ENCODE measurements around the gene CARS1. TPM values are rescaled to one million over a fixed set of nuclear protein-coding genes. Genes with fewer than 3 reads are reported as not detected.

Gene CARS1
- total and polyA plus RNA-seq, 2 of the 8 experiments (the other 6 are each of a cell fraction or from before 2014, with no cell fraction given) = 44.1 to 100 TPM

GRCh38 chr11:2963761-2964160 lies 93.5 kb downstream of the CARS1 start:
- Histone ChIP-seq H2BK120ac (replicated peaks; ENCODE audit: low read depth, low read length) (no peak overlapping the region), H3K4me2 (ENCODE audit: insufficient read depth in 1 of 2, low read depth in 2 of 2, low read length in 2 of 2) (no peak overlapping the region), H3K4me3 (ENCODE audit: extremely low read depth in 1 of 4, insufficient read depth in 2 of 4, low read depth in 3 of 4, low read length in 4 of 4) (no peak overlapping the region), H4K20me1 (replicated peaks in 1 of 2; ENCODE audit: control insufficient read depth in 1 of 2, insufficient read depth in 2 of 2, low read length in 2 of 2) (peaks cover 32% of the 10 kb centered on the region in 2 experiments), H3K23ac (ENCODE audit: insufficient read length) (no peak overlapping the region), H3K27me3 (replicated peaks in 1 of 4; ENCODE audit: control insufficient read depth in 3 of 4, extremely low read depth in 1 of 4, insufficient read depth in 3 of 4, low read length in 3 of 4) (no peaks in the 10 kb centered on the region), H4K91ac (replicated peaks; ENCODE audit: insufficient read length, low read length) (no peak overlapping the region), H4K5ac (ENCODE audit: insufficient read length, low read depth, low read length) (no peak overlapping the region), H3K36me3 (ENCODE audit: control insufficient read depth in 2 of 4, insufficient read depth in 4 of 4, low read length in 3 of 4) (peaks cover 30 to 79% (median 60%) of the 10 kb centered on the region in 4 experiments), H2AFZ (ENCODE audit: low read length) (no peak overlapping the region), H3K23me2 (ENCODE audit: low read depth, low read length) (no peaks in the 10 kb centered on the region), H2BK5ac (ENCODE audit: low read depth, low read length) (peak overlapping the region; percentile 44; the same call in 1 of the 2 replicates), H2BK12ac (ENCODE audit: low read depth, low read length) (no peak overlapping the region), H2AK5ac (ENCODE audit: low read depth, low read length) (no peak overlapping the region), H4K8ac (ENCODE audit: extremely low read depth, insufficient read depth, low read length) (no peak overlapping the region), H3K4ac (replicated peaks; ENCODE audit: insufficient read length, low read depth, low read length) (no peak overlapping the region), H3K9me3 (ENCODE audit: insufficient read depth in 2 of 2, low read depth in 1 of 2, low read length in 1 of 2) (no peaks in the 10 kb centered on the region), H2BK20ac (ENCODE audit: low read length) (no peak overlapping the region), H3K9ac (replicated peaks in 1 of 4; ENCODE audit: extremely low read depth in 1 of 4, low read depth in 3 of 4, low read length in 3 of 4) (no peak overlapping the region), H3K79me1 (ENCODE audit: low read depth, low read length) (peaks cover 9% of the 10 kb centered on the region; the same call in 1 of the 2 replicates), H3K56ac (replicated peaks; ENCODE audit: insufficient read length, low read depth, low read length) (no peak overlapping the region), H3K4me1 (replicated peaks in 1 of 4; ENCODE audit: control insufficient read depth in 3 of 4, insufficient read depth in 4 of 4, low read length in 3 of 4) (peaks cover 0 to 5% (median 3%) of the 10 kb centered on the region in 4 experiments; a peak in 6 of 7 replicates), H3K18ac (ENCODE audit: extremely low read depth, low read length) (no peak overlapping the region), H2BK15ac (ENCODE audit: low read length) (no peak overlapping the region), H3K79me2 (ENCODE audit: control insufficient read depth in 1 of 2, insufficient read depth in 2 of 2, low read length in 2 of 2) (peaks cover 3 to 39% of the 10 kb centered on the region in 2 experiments; a peak in 3 of 4 replicates), H3K14ac (ENCODE audit: insufficient read length) (no peak overlapping the region), H3K27ac (ENCODE audit: low read depth, low read length) (no peak overlapping the region)
- FAIRE-seq (no peak), DNase-seq (ENCODE audit: low read depth in 1 of 2, low spot score in 2 of 2) (no peak)
- ChIA-PET CTCF (ENCODE audit: partially characterized antibody) (interaction anchor here (1.2 to 4.7 kb wide), 2 partner anchors 9 to 12 kb away, joined by 6 to 19 read pairs; no protein-coding TSS in a partner anchor), POLR2A (ENCODE audit: partially characterized antibody) (interaction anchor here (0.8 to 1.0 kb wide), 2 partner anchors 11 to 52 kb away, joined by 3 read pairs; no protein-coding TSS in a partner anchor)
- WGBS, 2 experiments (ENCODE audit: extremely low coverage in 1 of 2, insufficient coverage in 1 of 2, insufficient read length in 1 of 2, insufficient replicate concordance in 2 of 2, low coverage in 1 of 2, low lambda C conversion rate in 2 of 2, missing lambda C conversion rate in 1 of 2) = 94% methylated on average over 6 of the region's 6 CpGs; no CpG with 5 or more reads in 1 of the 2 experiments
- TF ChIP-seq SP4 (IDR thresholded peaks at IDR 0.05; ENCODE audit: low read length) (no peak), ATF2 (IDR thresholded peaks at IDR 0.05; ENCODE audit: low read length) (no peak), RAD21 (IDR thresholded peaks at IDR 0.05 in 1 of 2, conservative IDR thresholded peaks at IDR 0.05 in 1 of 2; ENCODE audit: low read depth in 2 of 2, low read length in 2 of 2) (no peak), MAX (IDR thresholded peaks at IDR 0.05) (no peak), TAF7 (optimal IDR thresholded peaks at IDR 0.05; ENCODE audit: borderline replicate concordance, low read depth, low read length) (no peak), NRF1 (IDR thresholded peaks at IDR 0.05; ENCODE audit: low read depth, low read length) (no peak), CHD2 (IDR thresholded peaks at IDR 0.05; ENCODE audit: low read length) (no peak), EP300 (IDR thresholded peaks at IDR 0.05; ENCODE audit: borderline replicate concordance in 1 of 2, low read depth in 2 of 2, low read length in 2 of 2) (no peak)
